Measurements from ENCODE around the gene CNNM3.

- TF ChIP-seq POLR2AphosphoS5 (IDR thresholded peaks at IDR 0.05; ENCODE audit: low read depth, low read length) (no peak), POLR2A (IDR thresholded peaks at IDR 0.05; ENCODE audit: low read depth, low read length) (no peak), TAF1 (IDR thresholded peaks at IDR 0.05; ENCODE audit: borderline replicate concordance, low read depth, low read length) (no peak)
Observed at GRCh38 chr2:96792772-96793749, 23.0 kb upstream of the CNNM3 start.

Measured in GM12892 (cell line).